ENCODE measurements around the gene RNF225. TPM values are rescaled to one million over a fixed set of nuclear protein-coding genes. Genes with fewer than 3 reads are reported as not detected.

Gene RNF225
- total and polyA plus RNA-seq, 9 of the 15 experiments (the other 6 are each of a cell fraction or from before 2014, with no cell fraction given), result 0.33 TPM; not detected in 8

- TF ChIP-seq ZBTB49 (CRISPR knock-in tag; IDR thresholded peaks at IDR 0.05; ENCODE audit: borderline replicate concordance) (no peak), PTTG1 (tag; IDR thresholded peaks at IDR 0.05; ENCODE audit: low read depth) (no peak), ZNF347 (CRISPR knock-in tag; IDR thresholded peaks at IDR 0.05; ENCODE audit: low read depth) (no peak), ZNF324 (CRISPR knock-in tag; IDR thresholded peaks at IDR 0.05) (0 out of 2 replicates have a peak, but pooled peaks have one; percentile 14), MCM3 (IDR thresholded peaks at IDR 0.05) (no peak), SREBF1 (IDR thresholded peaks at IDR 0.05; ENCODE audit: borderline replicate concordance, low read depth, low read length) (0 out of 2 replicates have a peak, but pooled peaks have one; percentile 14), TCFL5 (CRISPR knock-in tag; conservative IDR thresholded peaks at IDR 0.05) (no peak), ZNF408 (CRISPR knock-in tag; IDR thresholded peaks at IDR 0.05; ENCODE audit: low read depth) (no peak), RBM22 (IDR thresholded peaks at IDR 0.05; ENCODE audit: low read depth, low read length, poor library complexity, severe bottlenecking) (peak; percentile 89), TEAD4 (IDR thresholded peaks at IDR 0.05; ENCODE audit: low read length) (0 out of 2 replicates have a peak, but pooled peaks have one; percentile 19), TEAD4 (CRISPR knock-in tag; IDR thresholded peaks at IDR 0.05; ENCODE audit: borderline replicate concordance) (no peak), FOXP1 (CRISPR knock-in tag; IDR thresholded peaks at IDR 0.05) (no peak), ETV1 (tag; conservative IDR thresholded peaks at IDR 0.05; ENCODE audit: low read depth) (peak; percentile 89), ZNF764 (CRISPR knock-in tag; IDR thresholded peaks at IDR 0.05; ENCODE audit: low read depth) (no peak), ARID2 (IDR thresholded peaks at IDR 0.05) (no peak), MTA3 (IDR thresholded peaks at IDR 0.05; ENCODE audit: borderline replicate concordance) (peak; percentile 95), ZNF445 (CRISPR knock-in tag; IDR thresholded peaks at IDR 0.05; ENCODE audit: low read depth) (peak; percentile 47; the same call in 1 of the 2 replicates)
- TF ChIP-seq, protein P1, sequence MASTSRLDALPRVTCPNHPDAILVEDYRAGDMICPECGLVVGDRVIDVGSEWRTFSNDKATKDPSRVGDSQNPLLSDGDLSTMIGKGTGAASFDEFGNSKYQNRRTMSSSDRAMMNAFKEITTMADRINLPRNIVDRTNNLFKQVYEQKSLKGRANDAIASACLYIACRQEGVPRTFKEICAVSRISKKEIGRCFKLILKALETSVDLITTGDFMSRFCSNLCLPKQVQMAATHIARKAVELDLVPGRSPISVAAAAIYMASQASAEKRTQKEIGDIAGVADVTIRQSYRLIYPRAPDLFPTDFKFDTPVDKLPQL (IDR thresholded peaks at IDR 0.05; ENCODE audit: extremely low read depth, insufficient read length), result no peak
These were observed 14.6 kb upstream of the RNF225 start, which contains the start of gene ZNF837 (continued) for GRCh38 chr19:58380662-58381459.
